PFSK-1 (cell line): ENCODE measurements around the gene CD63.

Source experiments
- FOXP2 ChIP-seq: optimal IDR thresholded peaks from 2 replicates; pipeline ENCODE3; 2011; ENCODE audit warnings: borderline replicate concordance, control low read depth, inconsistent platforms; ENCODE audit not compliant: insufficient read depth; ENCODE audit errors: extremely low read length, extremely low read depth
- POLR2AphosphoS5 ChIP-seq: IDR thresholded peaks from 2 replicates; pipeline ENCODE4 v1.6.1; 2012; ENCODE audit warnings: low read depth, mild to moderate bottlenecking, control low read depth, low read length, moderate library complexity
- REST ChIP-seq, 2 experiments: IDR thresholded peaks; 2 replicates each; pipeline versions ENCODE4 v1.6.1 to v1.8.0; 2011 to 2012; ENCODE audit warnings: low read depth in 2 of 2, low read length in 2 of 2, control low read depth in 1 of 2, inconsistent platforms in 1 of 2, mild to moderate bottlenecking in 1 of 2, moderate library complexity in 1 of 2; ENCODE audit not compliant: insufficient read depth in 1 of 2
- SIN3A ChIP-seq: IDR thresholded peaks from 2 replicates; pipeline ENCODE4 v1.6.1; 2012; ENCODE audit warnings: mild to moderate bottlenecking, low read length, moderate library complexity, borderline replicate concordance; ENCODE audit not compliant: insufficient read depth
- TAF1 ChIP-seq: IDR thresholded peaks from 2 replicates; pipeline ENCODE4 v1.6.1; 2012; ENCODE audit warnings: low read length, control low read depth, borderline replicate concordance; ENCODE audit not compliant: insufficient read depth

Gene CD63

GRCh38 chr12:55746913-55747231 lies 18.1 kb upstream of the CD63 start:
- TF ChIP-seq POLR2AphosphoS5 (no peak), SIN3A (no peak), REST (IDR thresholded peaks at IDR 0.05; ENCODE audit: insufficient read depth in 1 of 2, low read depth in 2 of 2, low read length in 2 of 2) (no peak), TAF1 (no peak)

- TF ChIP-seq SIN3A, result no peak
- no peak for TF ChIP-seq REST (IDR thresholded peaks at IDR 0.05; ENCODE audit: insufficient read depth in 1 of 2, low read depth in 2 of 2, low read length in 2 of 2)
- TF ChIP-seq TAF1, result no peak
- TF ChIP-seq FOXP2, result no peak
- TF ChIP-seq POLR2AphosphoS5, result no peak
Observed at GRCh38 chr12:55746174-55746912, 17.5 kb upstream of the CD63 start.

- TF ChIP-seq REST (IDR thresholded peaks at IDR 0.05; ENCODE audit: insufficient read depth in 1 of 2, low read depth in 2 of 2, low read length in 2 of 2), result no peak
- no peak for TF ChIP-seq POLR2AphosphoS5
- no peak for TF ChIP-seq SIN3A
- TF ChIP-seq FOXP2, result no peak
- TF ChIP-seq TAF1, result no peak
Observed at GRCh38 chr12:55745361-55746173, 16.8 kb upstream of the CD63 start.

- no peak for TF ChIP-seq TAF1
- TF ChIP-seq POLR2AphosphoS5, result no peak
Observed at GRCh38 chr12:55744340-55745030, 15.7 kb upstream of the CD63 start.

GRCh38 chr12:55743406-55744339 lies 14.9 kb upstream of the CD63 start:
- TF ChIP-seq REST (IDR thresholded peaks at IDR 0.05; ENCODE audit: insufficient read depth in 1 of 2, low read depth in 2 of 2, low read length in 2 of 2), result 0 out of 4 replicates have a peak, but pooled peaks of 1 of the 2 experiments have one; percentile 31
- peak; percentile 24; the same call in 1 of the 2 replicates for TF ChIP-seq SIN3A
- TF ChIP-seq TAF1, result 0 out of 2 replicates have a peak, but pooled peaks have one; percentile 23
- no peak for TF ChIP-seq POLR2AphosphoS5
- no peak for TF ChIP-seq FOXP2
